GM12878 (cell line): Measurements from ENCODE around the gene PHF14. TPM values are rescaled to one million over a fixed set of nuclear protein-coding genes. Genes with fewer than 3 reads are reported as not detected.

Experiments
- CUX1 ChIP-seq: IDR thresholded peaks from 2 replicates; pipeline ENCODE4 v1.6.1; 2012; ENCODE audit warnings: improper control_type of control experiment, low read depth, low read length; ENCODE audit not compliant: insufficient replicate concordance
- FOS ChIP-seq: IDR thresholded peaks from 3 replicates; pipeline ENCODE4 v1.6.1; 2011; ENCODE audit warnings: borderline replicate concordance; ENCODE audit not compliant: insufficient read length; ENCODE audit errors: extremely low read depth
- HDAC2 ChIP-seq: fragments of 200-600 bp; sonication (generic); IDR thresholded peaks from 2 replicates; pipeline ENCODE4 v1.6.1; 2017
- MYC ChIP-seq: IDR thresholded peaks from 2 replicates; pipeline ENCODE4 v1.6.1; 2011; ENCODE audit warnings: mild to moderate bottlenecking, low read length, moderate library complexity, inconsistent platforms; ENCODE audit not compliant: insufficient read depth, insufficient replicate concordance, insufficient read length, severe bottlenecking
- NFYA ChIP-seq: IDR thresholded peaks from 2 replicates; pipeline ENCODE4 v1.6.1; 2011; ENCODE audit warnings: low read depth, mild to moderate bottlenecking, low read length, improper control_type of control experiment, borderline replicate concordance
- NR2F1 ChIP-seq: fragments of 450-650 bp; conservative IDR thresholded peaks from 2 replicates; pipeline ENCODE4 v1.6.1; 2017; ENCODE audit warnings: mild to moderate bottlenecking
- RELA ChIP-seq: fragments of 450-650 bp; IDR thresholded peaks from 2 replicates; pipeline ENCODE4 v1.8.0; 2014; ENCODE audit warnings: borderline replicate concordance; ENCODE audit not compliant: partially characterized antibody
- SPI1 ChIP-seq: IDR thresholded peaks from 2 replicates; pipeline ENCODE4 v1.6.1; 2011; ENCODE audit warnings: low read depth, mild to moderate bottlenecking, low read length, moderate library complexity, borderline replicate concordance; ENCODE audit not compliant: insufficient read depth
- ZBTB4 ChIP-seq: fragments of 450-650 bp; formaldehyde crosslinking; IDR thresholded peaks from 2 replicates; pipeline ENCODE4 v1.4.0; 2022; ENCODE audit warnings: mild to moderate bottlenecking, moderate library complexity
- polyA plus RNA-seq, 11 experiments: library from polyadenylated mRNA; depleted of rRNA in 4 of 11; unstranded in 6 of 11; stranded (reverse) in 5 of 11; fragments of >200 nt; fragmentation: Nextera tagmentation in 4 of 11; fragmentation: Illumina TruSeq in 1 of 11; extraction: Ambion mirVana in 4 of 11; extraction: Trizol in 1 of 11; gene quantifications; 1 replicate in 1 of 11; 2 replicates in 10 of 11; pipeline versions ENCODE4 v1.2.1 to v1.2.3, GENCODE V29; 2011 to 2016; ENCODE audit warnings: inconsistent platforms in 2 of 11, missing spikeins in 2 of 11, low read depth in 1 of 11
- total RNA-seq, 4 experiments: library from RNA; depleted of rRNA in 3 of 4; stranded (reverse); fragments of >200 nt in 3 of 4; fragmentation: Illumina TruSeq in 1 of 4; extraction: Trizol in 1 of 4; gene quantifications; 2 replicates each; pipeline versions ENCODE4 v1.2.1 to v1.2.3, GENCODE V29; 2013 to 2021

The PHF14 gene
- total and polyA plus RNA-seq, 10 of the 15 experiments (the other 5 are each of a cell fraction or from before 2014, with no cell fraction given), result 21.3 to 47.1 (median 29.9) TPM

- TF ChIP-seq ZBTB4 (CRISPR knock-in tag), result no peak
- TF ChIP-seq HDAC2, result no peak
- TF ChIP-seq MYC, result no peak
- no peak for TF ChIP-seq NFYA
- TF ChIP-seq SPI1, result no peak
- no peak for TF ChIP-seq CUX1
- TF ChIP-seq NR2F1, result no peak
- no peak for TF ChIP-seq RELA
- no peak for TF ChIP-seq FOS
- TF ChIP-seq, all 136 proteins: peak for 0
Observed at GRCh38 chr7:11060893-11061292, 87.2 kb downstream of the PHF14 start (continued).
